IMR-90 (cell line): ENCODE data around the gene APOC4. TPM values are rescaled to one million over a fixed set of nuclear protein-coding genes. Genes with fewer than 3 reads are reported as not detected.

ENCODE experiments used
- ATAC-seq: fragments of 200-7000 bp; cut with Tn5 transposase; 2 replicates; pipeline ENCODE4 v1.9.1; 2020; ENCODE audit warnings: low read depth, mild to moderate bottlenecking, moderate library complexity
- BruUV-seq: library from RNA; stranded (reverse); fragments of 400-500 nt; replicated peaks from 2 replicates; lab custom pipeline; 2021; lab: Mats Ljungman, UMichigan
- CTCF ChIA-PET: fragments of 300-600 bp; formaldehyde crosslinking; extraction: SDS; loops from one replicate; lab custom pipeline; 2021; ENCODE audit warnings: antibody characterized with exemption; lab: Yijun Ruan, JAX
- POLR2A ChIA-PET: fragments of 300-600 bp; sonication (Branson Sonifier 250); formaldehyde crosslinking; loops from one replicate; lab custom pipeline; 2022; ENCODE audit warnings: antibody characterized with exemption; ENCODE audit not compliant: unreplicated experiment; lab: Charles Lee
- DNase-seq: peaks from one replicate; pipeline ENCODE4 v3.0.0; 2013
- H2AFZ ChIP-seq: replicated peaks from 2 replicates; pipeline ENCODE3; 2013; ENCODE audit warnings: low read length, mild to moderate bottlenecking; ENCODE audit not compliant: poor library complexity
- H2AK5ac ChIP-seq: 2 replicates; pipeline ENCODE4 v1.6.1; 2013; ENCODE audit warnings: low read depth, low read length, inconsistent platforms
- H2AK9ac ChIP-seq: replicated peaks from 2 replicates; pipeline ENCODE3; 2013; ENCODE audit warnings: mild to moderate bottlenecking, low read depth, low read length, moderate library complexity; ENCODE audit not compliant: poor library complexity
- H2BK120ac ChIP-seq: 2 replicates; pipeline ENCODE4 v1.6.1; 2013; ENCODE audit warnings: low read depth, low read length, inconsistent platforms
- H2BK15ac ChIP-seq: 3 replicates; pipeline ENCODE4 v1.6.1; 2013; ENCODE audit warnings: low read depth, low read length, inconsistent platforms
- H2BK20ac ChIP-seq: 2 replicates; pipeline ENCODE4 v1.6.1; 2013; ENCODE audit warnings: low read depth, mild to moderate bottlenecking, inconsistent platforms, low read length, moderate library complexity
- H2BK5ac ChIP-seq: 2 replicates; pipeline ENCODE4 v1.6.1; 2013; ENCODE audit warnings: mild to moderate bottlenecking, low read depth, low read length, inconsistent platforms; ENCODE audit not compliant: poor library complexity, severe bottlenecking
- H3K14ac ChIP-seq: replicated peaks from 2 replicates; pipeline ENCODE4 v1.6.1; 2013; ENCODE audit warnings: low read depth, low read length, inconsistent platforms
- H3K18ac ChIP-seq: 2 replicates; pipeline ENCODE4 v1.6.1; 2013; ENCODE audit warnings: low read depth, low read length, control low read depth
- H3K23ac ChIP-seq: 2 replicates; pipeline ENCODE4 v1.6.1; 2013; ENCODE audit warnings: low read depth, low read length, inconsistent platforms
- H3K27ac ChIP-seq: 2 replicates; pipeline ENCODE4 v1.5.1; 2013; ENCODE audit warnings: mild to moderate bottlenecking, control low read depth, low read length; ENCODE audit not compliant: insufficient read depth
- H3K27me3 ChIP-seq: 2 replicates; pipeline ENCODE4 v1.6.1; 2013; ENCODE audit warnings: low read length; ENCODE audit not compliant: control insufficient read depth, insufficient read depth
- H3K36me3 ChIP-seq: 2 replicates; pipeline ENCODE4 v1.6.1; 2013; ENCODE audit warnings: low read length, mixed read lengths; ENCODE audit not compliant: control insufficient read depth, insufficient read depth
- H3K4ac ChIP-seq: 2 replicates; pipeline ENCODE4 v1.6.1; 2013; ENCODE audit warnings: low read depth, low read length, inconsistent platforms
- H3K4me1 ChIP-seq: 2 replicates; pipeline ENCODE4 v1.6.1; 2013; ENCODE audit warnings: low read length, mixed read lengths; ENCODE audit not compliant: control insufficient read depth, insufficient read depth
- H3K4me2 ChIP-seq: 2 replicates; pipeline ENCODE4 v1.6.1; 2013; ENCODE audit warnings: low read depth, mild to moderate bottlenecking, control low read depth, low read length, moderate library complexity
- H3K4me3 ChIP-seq: 2 replicates; pipeline ENCODE4 v1.5.1; 2013; ENCODE audit warnings: low read depth, mild to moderate bottlenecking, control low read depth, low read length, moderate library complexity; ENCODE audit not compliant: insufficient read depth
- H3K56ac ChIP-seq: 2 replicates; pipeline ENCODE4 v1.6.1; 2013; ENCODE audit warnings: low read length, inconsistent platforms; ENCODE audit not compliant: insufficient read depth; ENCODE audit errors: extremely low read depth
- H3K79me1 ChIP-seq, 2 experiments: 2 replicates each; pipeline ENCODE4 v1.6.1; 2013; ENCODE audit warnings: low read length in 2 of 2, inconsistent platforms in 1 of 2, low read depth in 1 of 2
- H3K9ac ChIP-seq: 2 replicates; pipeline ENCODE4 v1.6.1; 2013; ENCODE audit warnings: low read depth, low read length, control low read depth
- H3K9me1 ChIP-seq: 2 replicates; pipeline ENCODE4 v1.6.1; 2013; ENCODE audit warnings: low read length, inconsistent platforms; ENCODE audit not compliant: insufficient read depth
- H3K9me3 ChIP-seq: 2 replicates; pipeline ENCODE4 v1.6.1; 2013; ENCODE audit warnings: low read length; ENCODE audit not compliant: control insufficient read depth, insufficient read depth
- H4K20me1 ChIP-seq: 2 replicates; pipeline ENCODE4 v1.6.1; 2013; ENCODE audit warnings: low read length, inconsistent platforms; ENCODE audit not compliant: insufficient read depth
- H4K5ac ChIP-seq: 2 replicates; pipeline ENCODE4 v1.6.1; 2013; ENCODE audit warnings: mild to moderate bottlenecking, low read depth, low read length, control low read depth
- H4K8ac ChIP-seq, 2 experiments: 2 replicates each; pipeline ENCODE4 v1.6.1; 2013; ENCODE audit warnings: low read depth in 2 of 2, low read length in 2 of 2, control low read depth in 1 of 2, inconsistent platforms in 1 of 2
- H4K91ac ChIP-seq: 2 replicates; pipeline ENCODE4 v1.6.1; 2013; ENCODE audit warnings: low read depth, low read length, inconsistent platforms; ENCODE audit not compliant: insufficient read depth
- BHLHE40 ChIP-seq: fragments of 150-350 bp; IDR thresholded peaks from 2 replicates; pipeline ENCODE4 v1.6.1; 2016; ENCODE audit warnings: mild to moderate bottlenecking, low read depth, low read length
- CEBPB ChIP-seq: IDR thresholded peaks from 2 replicates; pipeline ENCODE4 v1.6.1; 2012; ENCODE audit warnings: low read depth, low read length, improper control_type of control experiment
- CHD1 ChIP-seq: IDR thresholded peaks from 2 replicates; pipeline ENCODE4 v1.6.1; 2012; ENCODE audit warnings: low read depth, low read length, improper control_type of control experiment
- CTCF ChIP-seq: conservative IDR thresholded peaks from 2 replicates; pipeline ENCODE4 v1.5.1; 2012; ENCODE audit warnings: mild to moderate bottlenecking, low read depth, low read length, improper control_type of control experiment
- ELK1 ChIP-seq: fragments of 150-350 bp; IDR thresholded peaks from 2 replicates; pipeline ENCODE4 v1.6.1; 2016; ENCODE audit warnings: low read depth, mild to moderate bottlenecking, low read length, moderate library complexity, borderline replicate concordance
- FOS ChIP-seq: fragments of 150-350 bp; IDR thresholded peaks from 2 replicates; pipeline ENCODE4 v1.6.1; 2016; ENCODE audit warnings: low read depth, low read length
- MAFK ChIP-seq: IDR thresholded peaks from 2 replicates; pipeline ENCODE4 v1.6.1; 2012; ENCODE audit warnings: low read depth, low read length, improper control_type of control experiment
- MAZ ChIP-seq: IDR thresholded peaks from 2 replicates; pipeline ENCODE4 v1.6.1; 2012; ENCODE audit warnings: low read depth, mild to moderate bottlenecking, low read length, improper control_type of control experiment, moderate library complexity, borderline replicate concordance
- MXI1 ChIP-seq: IDR thresholded peaks from 2 replicates; pipeline ENCODE4 v1.6.1; 2012; ENCODE audit warnings: low read depth, mild to moderate bottlenecking, low read length, moderate library complexity, borderline replicate concordance
- NFE2L2 ChIP-seq: fragments of 150-350 bp; IDR thresholded peaks from 2 replicates; pipeline ENCODE4 v1.6.1; 2016; ENCODE audit warnings: low read depth, mild to moderate bottlenecking, low read length
- POLR2A ChIP-seq: IDR thresholded peaks from 2 replicates; pipeline ENCODE4 v1.6.1; 2012; ENCODE audit warnings: mild to moderate bottlenecking, low read depth, low read length
- RAD21 ChIP-seq: IDR thresholded peaks from 2 replicates; pipeline ENCODE4 v1.6.1; 2012; ENCODE audit warnings: low read length, improper control_type of control experiment
- RCOR1 ChIP-seq: IDR thresholded peaks from 2 replicates; pipeline ENCODE4 v1.6.1; 2012; ENCODE audit warnings: mild to moderate bottlenecking, low read length, improper control_type of control experiment; ENCODE audit not compliant: insufficient replicate concordance
- RFX5 ChIP-seq: IDR thresholded peaks from 2 replicates; pipeline ENCODE4 v1.8.0; 2012; ENCODE audit warnings: low read depth, mild to moderate bottlenecking, low read length, moderate library complexity
- SMC3 ChIP-seq: fragments of 150-350 bp; IDR thresholded peaks from 2 replicates; pipeline ENCODE4 v1.6.1; 2016; ENCODE audit warnings: low read depth, mild to moderate bottlenecking, antibody characterized with exemption, low read length, moderate library complexity
- USF2 ChIP-seq: fragments of 150-350 bp; IDR thresholded peaks from 2 replicates; pipeline ENCODE4 v1.6.1; 2017; ENCODE audit warnings: mild to moderate bottlenecking, antibody characterized with exemption, low read length, low read depth
- WGBS, 2 experiments: methylation state at CpG; one replicate each; pipeline versions ENCODE4 v1.1.5 to v1.1.7; 2013; ENCODE audit warnings: missing lambda C conversion rate in 2 of 2; ENCODE audit not compliant: insufficient read length in 1 of 2; ENCODE audit errors: extremely low coverage in 2 of 2; 5-methylcytosine and 5-hydroxymethylcytosine counted together
- dilution Hi-C: fragments of 300-500 bp; cut with HindIII; formaldehyde crosslinking; loops from one replicate; pipeline ENCODE4 v1.14.3; 2018; ENCODE audit warnings: low sequenced_read_pairs; ENCODE audit not compliant: unreplicated experiment
- in situ Hi-C: fragments of 300-500 bp; cut with MboI; formaldehyde crosslinking; loops from 3 replicates; pipeline ENCODE4 v1.14.3; 2019; ENCODE audit warnings: low sequenced_read_pairs, inconsistent platforms, mixed read lengths
- intact Hi-C: fragments of 100-400 bp; cut with micrococcal nuclease; formaldehyde crosslinking; loops from 2 replicates; pipeline ENCODE4 v1.10.0; 2022
- polyA plus RNA-seq, 3 experiments: library from polyadenylated mRNA; depleted of rRNA; stranded (reverse); fragments of >200 nt; gene quantifications; 2 replicates each; pipeline ENCODE4 v1.2.3, GENCODE V29; 2012; ENCODE audit warnings: low replicate concordance in 1 of 3
- total RNA-seq: library from RNA; depleted of rRNA; stranded (reverse); fragments of >200 nt; gene quantifications from 2 replicates; pipeline ENCODE4 v1.2.3, GENCODE V29; 2012

APOC4 gene
- total and polyA plus RNA-seq, 2 of the 4 experiments (the other 2 are of a cell fraction), result not detected

- ChIA-PET CTCF (no interaction called here), POLR2A (no interaction called here)
- Histone ChIP-seq H4K91ac (no peak overlapping the region), H2BK120ac (no peak overlapping the region), H3K4me1 (no peaks in the 10 kb centered on the region), H3K4ac (no peak overlapping the region), H2AFZ (no peak overlapping the region), H2AK9ac (no peak overlapping the region), H3K14ac (no peak overlapping the region), H3K79me1 (peaks cover 12 to 38% of the 10 kb centered on the region in 2 experiments), H3K23ac (no peak overlapping the region), H3K18ac (no peak overlapping the region), H3K9ac (no peak overlapping the region), H3K27ac (no peak overlapping the region), H3K4me2 (no peak overlapping the region), H4K8ac (no peak overlapping the region), H2BK20ac (no peak overlapping the region), H4K5ac (no peak overlapping the region), H4K20me1 (peaks cover 16% of the 10 kb centered on the region), H2BK15ac (no peak overlapping the region), H2AK5ac (no peak overlapping the region), H3K36me3 (peaks cover 34% of the 10 kb centered on the region), H3K56ac (no peak overlapping the region), H3K27me3 (no peaks in the 10 kb centered on the region), H3K4me3 (no peak overlapping the region), H3K9me3 (no peaks in the 10 kb centered on the region), H2BK5ac (no peak overlapping the region), H3K9me1 (no peaks in the 10 kb centered on the region)
- DNase-seq (no peak), ATAC-seq (no peak)
- dilution Hi-C loops, result no loop called here
- BruUV-seq, result no TSS peak
- TF ChIP-seq BHLHE40 (no peak), FOS (no peak), ELK1 (no peak), CTCF (no peak), MXI1 (no peak), NFE2L2 (no peak), CHD1 (no peak), MAZ (no peak), RFX5 (no peak), MAFK (no peak), SMC3 (no peak), CEBPB (no peak), RCOR1 (no peak), USF2 (no peak), POLR2A (no peak), RAD21 (no peak)
- intact Hi-C loops, result no loop called here
- 100% methylated on average over 4 of the region's 4 CpGs; no CpG with 5 or more reads in 1 of the 2 experiments for WGBS, 2 experiments
- in situ Hi-C loops, result no loop called here
Measured at GRCh38 chr19:44968670-44969069, 26.6 kb downstream of the APOC4 start.
